HepG2 (cell line): ENCODE measurements around the gene LSM2. TPM values are rescaled to one million over a fixed set of nuclear protein-coding genes. Genes with fewer than 3 reads are reported as not detected.

Experiments used
- AHDC1 ChIP-seq: sonication (generic); formaldehyde crosslinking; IDR thresholded peaks from 2 replicates; pipeline ENCODE4 v1.5.1; 2020; ENCODE audit warnings: mild to moderate bottlenecking, missing genetic modification reagents, borderline replicate concordance
- DRAP1 ChIP-seq: IDR thresholded peaks from 2 replicates; pipeline ENCODE4 v1.6.1; 2016; ENCODE audit warnings: missing genetic modification reagents, missing compliant biosample characterization
- ETS1 ChIP-seq: sonication (generic); formaldehyde crosslinking; IDR thresholded peaks from 2 replicates; pipeline ENCODE4 v1.4.0; 2020; ENCODE audit warnings: missing genetic modification reagents
- FIP1L1 ChIP-seq: fragments of 200-400 bp; formaldehyde crosslinking; IDR thresholded peaks from 2 replicates; pipeline ENCODE4 v1.6.1; 2018; ENCODE audit warnings: low read depth, mild to moderate bottlenecking, low read length, moderate library complexity, borderline replicate concordance; ENCODE audit not compliant: insufficient read depth
- KLF9 ChIP-seq: IDR thresholded peaks from 2 replicates; pipeline ENCODE4 v1.6.1; 2016; ENCODE audit warnings: low read depth
- MLLT10 ChIP-seq: sonication (generic); formaldehyde crosslinking; IDR thresholded peaks from 2 replicates; pipeline ENCODE4 v1.4.0; 2020; ENCODE audit warnings: missing genetic modification reagents
- MYNN ChIP-seq: sonication (generic); formaldehyde crosslinking; IDR thresholded peaks from 2 replicates; pipeline ENCODE4 v1.4.0; 2020; ENCODE audit warnings: mild to moderate bottlenecking, low read depth, missing genetic modification reagents
- NFYC ChIP-seq: IDR thresholded peaks from 2 replicates; pipeline ENCODE4 v1.6.1; 2016; ENCODE audit warnings: missing genetic modification reagents, missing compliant biosample characterization
- SYNCRIP ChIP-seq: fragments of 200-400 bp; formaldehyde crosslinking; IDR thresholded peaks from 2 replicates; pipeline ENCODE4 v1.6.1; 2018; ENCODE audit warnings: mild to moderate bottlenecking, low read depth, low read length; ENCODE audit not compliant: insufficient read depth
- ZBTB49 ChIP-seq: sonication (generic); formaldehyde crosslinking; IDR thresholded peaks from 2 replicates; pipeline ENCODE4 v1.4.0; 2020; ENCODE audit warnings: missing genetic modification reagents, borderline replicate concordance
- ZKSCAN1 ChIP-seq: fragments of 150-350 bp; IDR thresholded peaks from 2 replicates; pipeline ENCODE4 v1.6.1; 2014; ENCODE audit warnings: low read length
- ZNF225 ChIP-seq: sonication (generic); formaldehyde crosslinking; IDR thresholded peaks from 2 replicates; pipeline ENCODE4 v1.4.0; 2020; ENCODE audit warnings: mild to moderate bottlenecking, missing genetic modification reagents
- ZNF276 ChIP-seq: sonication (generic); formaldehyde crosslinking; IDR thresholded peaks from 2 replicates; pipeline ENCODE4 v1.4.0; 2020; ENCODE audit warnings: mild to moderate bottlenecking, low read depth, missing genetic modification reagents
- ZNF484 ChIP-seq: sonication (generic); formaldehyde crosslinking; IDR thresholded peaks from 2 replicates; pipeline ENCODE4 v1.5.1; 2020; ENCODE audit warnings: mild to moderate bottlenecking, low read depth, missing genetic modification reagents, borderline replicate concordance
- ZNF652 ChIP-seq: IDR thresholded peaks from 2 replicates; pipeline ENCODE4 v1.6.1; 2016; ENCODE audit warnings: low read depth, borderline replicate concordance
- ZNF672 ChIP-seq: sonication (generic); formaldehyde crosslinking; IDR thresholded peaks from 2 replicates; pipeline ENCODE4 v1.8.1; 2022; ENCODE audit warnings: missing genetic modification reagents
- polyA plus RNA-seq, 8 experiments: library from polyadenylated mRNA; depleted of rRNA in 3 of 8; stranded (reverse) in 7 of 8; unstranded in 1 of 8; fragments of >200 nt; fragmentation: Illumina TruSeq in 4 of 8; extraction: Trizol in 4 of 8; gene quantifications; 2 replicates each; pipeline versions ENCODE4 v1.2.1 to v1.2.3, GENCODE V29; 2011 to 2016; ENCODE audit warnings: low read depth in 4 of 8, missing spikeins in 1 of 8, mixed read lengths in 1 of 8; ENCODE audit not compliant: insufficient read depth in 1 of 8
- total RNA-seq, 5 experiments: library from RNA; depleted of rRNA; stranded (reverse); fragments of >200 nt; fragmentation: Illumina TruSeq; extraction: Trizol; gene quantifications; 2 replicates each; pipeline ENCODE4 v1.2.3, GENCODE V29; 2016; ENCODE audit warnings: low read depth in 1 of 5

Gene LSM2
- total and polyA plus RNA-seq, 2 of the 13 experiments (the other 11 are each of a cell fraction or from before 2014, with no cell fraction given), result 69.4 to 90.5 TPM

- TF ChIP-seq ZBTB49 (CRISPR knock-in tag) (0 out of 2 replicates have a peak, but pooled peaks have one; percentile 58), ZNF225 (CRISPR knock-in tag) (peak; percentile 79), KLF9 (CRISPR knock-in tag) (no peak), MYNN (no peak), MLLT10 (CRISPR knock-in tag) (no peak), FIP1L1 (no peak), ZNF652 (CRISPR knock-in tag) (no peak), ZNF276 (peak; percentile 95; the same call in 1 of the 2 replicates), NFYC (peak; percentile 37; the same call in 1 of the 2 replicates), AHDC1 (CRISPR knock-in tag) (peak; percentile 67), ZNF672 (no peak), SYNCRIP (no peak), ZNF484 (CRISPR knock-in tag) (peak; percentile 54; the same call in 1 of the 2 replicates), DRAP1 (CRISPR knock-in tag) (peak; percentile 88), ZKSCAN1 (no peak), ETS1 (CRISPR knock-in tag) (no peak)
Observed at GRCh38 chr6:31806470-31807272, at the start of gene LSM2 (continued).
